Colonic mucosa (tissue), 4 donors: ENCODE data around the gene GALNT18. TPM values are rescaled to one million over a fixed set of nuclear protein-coding genes. Genes with fewer than 3 reads are reported as not detected.

ENCODE experiments used
- DNase-seq: peaks from one replicate; pipeline ENCODE4 v3.0.0-alpha.2; 2020
- H3K27ac ChIP-seq: fragments of 200-600 bp; one replicate; pipeline ENCODE4 v1.8.0; 2021
- H3K27me3 ChIP-seq: fragments of 200-600 bp; one replicate; pipeline ENCODE4 v1.8.0; 2021
- H3K36me3 ChIP-seq: fragments of 200-600 bp; one replicate; pipeline ENCODE4 v1.8.0; 2021
- H3K4me1 ChIP-seq: fragments of 200-600 bp; one replicate; pipeline ENCODE4 v1.8.0; 2021; ENCODE audit warnings: mild to moderate bottlenecking
- H3K4me3 ChIP-seq: fragments of 200-600 bp; one replicate; pipeline ENCODE4 v1.8.0; 2021
- H3K9ac ChIP-seq, 2 donors: one replicate each; pipeline ENCODE4 v1.7.0; 2013; ENCODE audit warnings: control low read depth in 2 of 2, low read depth in 2 of 2, low read length in 2 of 2
- H3K9me3 ChIP-seq: fragments of 200-600 bp; one replicate; pipeline ENCODE4 v1.8.0; 2021
- intact Hi-C: fragments of 100-400 bp; cut with DNase I; formaldehyde crosslinking; loops from one replicate; pipeline ENCODE4 v1.14.1; 2022
- total RNA-seq, 2 donors: library from RNA; stranded (reverse); fragmentation: NEBNext Ultra II Directional in 1 of 2; extraction: Animal tissue kit (Norgen Biotek cat#: 25700) in 1 of 2; gene quantifications; one replicate each; pipeline ENCODE4 v1.2.1, GENCODE V29; 2021
- TF ChIP-seq, protein P1 (sequence below): fragments of 200-600 bp; IDR thresholded peaks from one replicate; pipeline ENCODE4 v1.8.0; 2022; ENCODE audit warnings: antibody characterized with exemption, mild to moderate bottlenecking
- donor health status: healthy.
- donor health status: DM: no; HTN: no; CAD: no.
- donor health status: DM: no; HTN: no; CAD: no.

The GALNT18 gene
- total RNA-seq, 2 donors from 2014 or later = 3.6 to 8.3 TPM

DNA sequence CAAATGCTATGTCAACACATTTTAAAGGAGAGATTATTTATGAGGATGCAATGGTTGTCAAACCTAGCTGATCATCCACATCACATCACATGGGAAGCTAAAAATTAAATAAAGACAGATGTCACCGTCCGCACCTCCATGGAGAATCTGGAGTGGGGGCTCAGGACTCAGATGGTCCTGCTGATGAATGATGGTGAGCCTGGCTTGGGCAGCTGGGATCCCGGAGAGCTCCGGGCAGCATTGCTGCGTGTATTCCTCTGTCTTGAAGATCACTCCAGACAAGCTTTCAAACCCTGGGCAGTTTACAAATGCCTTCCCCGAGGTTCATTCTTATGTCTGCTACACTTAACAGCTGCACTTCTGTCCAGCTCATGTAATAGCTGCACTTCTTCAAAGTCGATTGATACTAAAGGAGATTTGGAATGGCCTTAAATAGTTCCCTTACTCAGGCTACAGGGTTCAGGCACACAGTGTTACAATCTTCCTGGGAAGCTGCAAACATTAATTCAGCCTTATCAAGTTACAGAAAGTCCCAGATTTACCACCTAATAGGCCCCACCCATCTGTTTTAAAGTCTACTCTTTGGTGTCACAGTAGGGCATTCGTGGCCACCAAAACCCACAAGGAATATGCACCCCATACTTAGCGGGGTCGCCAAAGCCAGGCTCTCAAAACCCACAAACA, 234.0 kb downstream of the GALNT18 start:
- no peaks in the 10 kb centered on the region for H3K9me3 ChIP-seq
- no peaks in the 10 kb centered on the region for H3K27me3 ChIP-seq
- intact Hi-C loops = no loop called here
- no peak overlapping the region for H3K27ac ChIP-seq
- H3K4me1 ChIP-seq = no peaks in the 10 kb centered on the region
- no peak overlapping the region for H3K9ac ChIP-seq
- no peaks in the 10 kb centered on the region for H3K36me3 ChIP-seq
- H3K4me3 ChIP-seq = no peak overlapping the region
- TF ChIP-seq, protein P1, sequence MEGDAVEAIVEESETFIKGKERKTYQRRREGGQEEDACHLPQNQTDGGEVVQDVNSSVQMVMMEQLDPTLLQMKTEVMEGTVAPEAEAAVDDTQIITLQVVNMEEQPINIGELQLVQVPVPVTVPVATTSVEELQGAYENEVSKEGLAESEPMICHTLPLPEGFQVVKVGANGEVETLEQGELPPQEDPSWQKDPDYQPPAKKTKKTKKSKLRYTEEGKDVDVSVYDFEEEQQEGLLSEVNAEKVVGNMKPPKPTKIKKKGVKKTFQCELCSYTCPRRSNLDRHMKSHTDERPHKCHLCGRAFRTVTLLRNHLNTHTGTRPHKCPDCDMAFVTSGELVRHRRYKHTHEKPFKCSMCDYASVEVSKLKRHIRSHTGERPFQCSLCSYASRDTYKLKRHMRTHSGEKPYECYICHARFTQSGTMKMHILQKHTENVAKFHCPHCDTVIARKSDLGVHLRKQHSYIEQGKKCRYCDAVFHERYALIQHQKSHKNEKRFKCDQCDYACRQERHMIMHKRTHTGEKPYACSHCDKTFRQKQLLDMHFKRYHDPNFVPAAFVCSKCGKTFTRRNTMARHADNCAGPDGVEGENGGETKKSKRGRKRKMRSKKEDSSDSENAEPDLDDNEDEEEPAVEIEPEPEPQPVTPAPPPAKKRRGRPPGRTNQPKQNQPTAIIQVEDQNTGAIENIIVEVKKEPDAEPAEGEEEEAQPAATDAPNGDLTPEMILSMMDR = no peak
- no peak for DNase-seq

DNA sequence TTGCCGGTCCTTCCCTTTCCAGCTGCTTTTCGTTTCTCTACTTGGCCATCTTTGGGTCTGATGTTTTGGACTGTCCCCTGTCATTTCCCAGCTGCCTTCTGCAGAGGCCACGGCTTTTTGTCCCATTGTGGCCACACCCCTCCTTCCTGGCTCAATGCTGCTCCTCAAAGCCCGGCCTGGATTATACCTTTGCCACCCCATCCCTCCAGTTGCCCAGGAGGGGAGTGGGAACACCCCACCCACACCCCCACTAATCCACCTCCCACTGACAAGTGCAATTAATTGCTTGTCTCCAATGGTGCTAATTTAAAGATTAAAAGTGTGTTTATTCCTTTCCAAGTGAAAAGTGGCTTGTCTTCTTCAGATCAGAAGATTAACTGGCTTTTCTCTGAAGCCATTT, 234.6 kb downstream of the GALNT18 start:
- Histone ChIP-seq H3K27me3 (no peaks in the 10 kb centered on the region), H3K4me3 (no peak overlapping the region), H3K4me1 (no peaks in the 10 kb centered on the region), H3K9me3 (no peaks in the 10 kb centered on the region), H3K27ac (no peak overlapping the region), H3K9ac (no peak overlapping the region), H3K36me3 (no peaks in the 10 kb centered on the region)
- intact Hi-C loops = no loop called here
- DNase-seq = no peak
- TF ChIP-seq, protein P1 = no peak

DNA sequence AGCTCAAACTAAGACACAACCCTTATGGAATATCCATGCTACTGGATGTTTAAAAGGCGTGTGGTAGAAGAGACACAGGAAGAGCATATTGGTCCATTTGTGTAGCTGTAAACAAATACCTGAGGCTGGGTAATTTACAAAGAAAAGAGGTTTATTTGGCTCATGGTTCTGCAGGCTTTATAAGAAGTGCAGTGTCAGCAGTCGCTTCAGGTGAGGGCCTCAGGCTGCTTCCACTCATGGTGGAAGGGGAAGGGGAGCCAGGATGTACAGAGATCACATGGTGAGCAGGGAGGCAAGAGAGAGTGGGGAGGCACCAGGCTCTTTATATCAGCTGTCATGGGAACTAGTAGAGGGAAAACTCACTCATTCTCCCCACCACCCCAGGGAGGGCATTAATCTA, 237.0 kb downstream of the GALNT18 start:
- TF ChIP-seq, protein P1 = no peak
- no peaks in the 10 kb centered on the region for H3K9me3 ChIP-seq
- no peak for DNase-seq
- no peaks in the 10 kb centered on the region for H3K4me1 ChIP-seq
- no peak overlapping the region for H3K27ac ChIP-seq
- H3K9ac ChIP-seq = no peak overlapping the region
- H3K27me3 ChIP-seq = no peaks in the 10 kb centered on the region
- H3K4me3 ChIP-seq = no peak overlapping the region
- intact Hi-C loops = no loop called here
- H3K36me3 ChIP-seq = no peaks in the 10 kb centered on the region

DNA sequence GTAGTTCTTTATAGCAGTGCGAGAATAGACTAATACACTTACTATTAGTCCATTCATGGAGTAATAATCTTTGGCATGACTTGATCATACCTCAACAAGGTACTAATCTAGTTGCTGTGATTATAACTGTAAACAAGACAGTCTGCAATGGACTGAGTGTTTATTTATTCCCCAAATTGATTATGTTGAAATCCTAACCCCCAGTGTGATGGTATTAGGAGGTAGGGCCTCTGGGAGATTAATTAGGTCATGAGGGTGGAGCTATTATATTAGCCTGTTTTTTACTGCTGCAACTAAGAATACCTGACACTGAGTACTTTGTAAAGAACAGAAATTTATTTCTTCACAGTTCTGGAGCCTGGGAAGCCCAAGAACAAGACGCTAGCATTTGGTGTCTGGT, 237.8 kb downstream of the GALNT18 start:
- no peaks in the 10 kb centered on the region for H3K9me3 ChIP-seq
- TF ChIP-seq, protein P1 = no peak
- no peak overlapping the region for H3K27ac ChIP-seq
- DNase-seq = no peak
- intact Hi-C loops = no loop called here
- no peaks in the 10 kb centered on the region for H3K4me1 ChIP-seq
- H3K4me3 ChIP-seq = no peak overlapping the region
- no peaks in the 10 kb centered on the region for H3K36me3 ChIP-seq
- no peaks in the 10 kb centered on the region for H3K27me3 ChIP-seq
- H3K9ac ChIP-seq = no peak overlapping the region

DNA sequence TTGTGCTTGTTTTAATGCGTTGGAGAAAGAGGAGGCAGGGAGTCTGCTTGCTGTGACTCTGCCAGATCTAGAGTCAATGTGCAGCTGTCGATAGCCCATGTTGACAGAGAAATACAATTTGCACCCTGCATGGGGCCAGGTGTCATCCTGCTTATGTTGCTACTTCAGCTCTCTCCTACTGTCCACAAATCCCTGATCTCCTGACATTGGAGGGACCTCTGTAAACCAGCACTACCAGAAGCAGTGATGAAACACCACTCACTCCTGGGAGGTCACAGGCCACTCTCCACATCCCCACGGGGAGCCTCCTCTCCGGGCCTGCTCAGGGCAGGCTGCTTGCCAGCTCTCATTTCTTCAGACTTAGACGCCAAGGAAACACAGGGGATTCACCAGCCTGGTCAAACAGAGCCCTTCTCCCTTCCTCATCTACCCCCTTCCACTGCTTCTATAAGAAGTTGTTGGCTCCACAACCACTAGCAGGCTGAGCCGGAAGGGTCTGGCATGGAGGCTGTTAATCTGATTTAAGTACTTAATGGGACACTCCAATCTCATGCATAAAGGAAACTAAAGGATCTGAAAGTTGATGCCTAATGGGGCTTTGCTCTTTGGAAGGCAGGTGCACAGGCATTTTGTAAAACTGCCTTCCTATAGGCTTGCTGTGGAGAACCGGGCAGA, 238.8 kb downstream of the GALNT18 start:
- no peak for DNase-seq
- no peak overlapping the region for H3K27ac ChIP-seq
- intact Hi-C loops = no loop called here
- no peak overlapping the region for H3K4me3 ChIP-seq
- no peaks in the 10 kb centered on the region for H3K36me3 ChIP-seq
- no peaks in the 10 kb centered on the region for H3K4me1 ChIP-seq
- no peaks in the 10 kb centered on the region for H3K27me3 ChIP-seq
- no peak overlapping the region for H3K9ac ChIP-seq
- TF ChIP-seq, protein P1 = no peak
- H3K9me3 ChIP-seq = no peaks in the 10 kb centered on the region
